ENCODE results near the gene BUB3. TPM values are rescaled to one million over a fixed set of nuclear protein-coding genes. Genes with fewer than 3 reads are reported as not detected.

The BUB3 gene
- total and polyA plus RNA-seq, 2 experiments from 2014 or later, result 243 to 272 TPM

- Mint-ChIP-seq H3K27me3 (ENCODE audit: insufficient read depth, low read depth, poor library complexity) (no peaks in the 10 kb centered on the region), H3K4me3 (no peak overlapping the region), H3K4me1 (peaks cover 17% of the 10 kb centered on the region), H3K36me3 (ENCODE audit: low read depth) (peaks cover 2% of the 10 kb centered on the region; the same call in 1 of the 3 replicates), H3K9me3 (no peaks in the 10 kb centered on the region; the same call in 2 of the 3 replicates), H3K27ac (no peak overlapping the region)
- Histone ChIP-seq H4K20me1 (replicated peaks; ENCODE audit: insufficient read depth) (no peaks in the 10 kb centered on the region), H3K79me2 (replicated peaks; ENCODE audit: insufficient read depth) (no peaks in the 10 kb centered on the region), H3K4me2 (no peak overlapping the region), H3K9me2 (ENCODE audit: insufficient read depth) (no peaks in the 10 kb centered on the region), H3F3A (replicated peaks; ENCODE audit: low read depth) (no peaks in the 10 kb centered on the region), H2AFZ (no peak overlapping the region), H3K4me3 (no peak overlapping the region), H3K4me1 (ENCODE audit: insufficient read depth) (no peaks in the 10 kb centered on the region), H3K36me3 (ENCODE audit: insufficient read depth) (no peaks in the 10 kb centered on the region), H3K27me3 (ENCODE audit: insufficient read depth) (no peaks in the 10 kb centered on the region), H3K27ac (ENCODE audit: low read depth) (no peak overlapping the region)
- TF ChIP-seq EZH2 (IDR thresholded peaks at IDR 0.05; ENCODE audit: low read depth, unreplicated experiment) (no peak), JUNB (IDR thresholded peaks at IDR 0.05; ENCODE audit: unreplicated experiment) (no peak), CREB1 (CRISPR knock-in tag; IDR thresholded peaks at IDR 0.05; ENCODE audit: low read depth) (no peak), ZNF462 (CRISPR knock-in tag; IDR thresholded peaks at IDR 0.05) (no peak), EZH2phosphoT487 (IDR thresholded peaks at IDR 0.05; ENCODE audit: unreplicated experiment) (no peak), POLR2AphosphoS5 (IDR thresholded peaks at IDR 0.05; ENCODE audit: low read depth) (no peak), CTCF (conservative IDR thresholded peaks at IDR 0.05; ENCODE audit: low read depth in 2 of 2) (no peak), ETS1 (IDR thresholded peaks at IDR 0.05) (no peak), STAT1 (IDR thresholded peaks at IDR 0.05; ENCODE audit: unreplicated experiment) (no peak), ZNF331 (CRISPR knock-in tag; IDR thresholded peaks at IDR 0.05; ENCODE audit: low read depth) (no peak), ZNF114 (CRISPR knock-in tag; IDR thresholded peaks at IDR 0.05) (no peak), REST (IDR thresholded peaks at IDR 0.05; ENCODE audit: unreplicated experiment) (no peak), NANOG (IDR thresholded peaks at IDR 0.05; ENCODE audit: borderline replicate concordance) (no peak)
- no peak for DNase-seq (ENCODE audit: low spot score)
- ATAC-seq, result no peak
These were observed 46.3 kb downstream of the BUB3 start for GRCh38 chr10:123200531-123200930.
